NCI-H226 (cell line): ENCODE results near the gene TMEM63C.
"Not testable (repeated sequence)": the region's sequence is repeated elsewhere in the genome, so short reads cannot be mapped to it uniquely, and the experiment has no call there.

Experiments
- DNase-seq: peaks from one replicate; pipeline ENCODE4 v3.0.0-alpha.2; 2015

Gene TMEM63C

GRCh38 chr14:77259025-77259715 lies 77.6 kb downstream of the TMEM63C start:
- no peak for DNase-seq

DNA sequence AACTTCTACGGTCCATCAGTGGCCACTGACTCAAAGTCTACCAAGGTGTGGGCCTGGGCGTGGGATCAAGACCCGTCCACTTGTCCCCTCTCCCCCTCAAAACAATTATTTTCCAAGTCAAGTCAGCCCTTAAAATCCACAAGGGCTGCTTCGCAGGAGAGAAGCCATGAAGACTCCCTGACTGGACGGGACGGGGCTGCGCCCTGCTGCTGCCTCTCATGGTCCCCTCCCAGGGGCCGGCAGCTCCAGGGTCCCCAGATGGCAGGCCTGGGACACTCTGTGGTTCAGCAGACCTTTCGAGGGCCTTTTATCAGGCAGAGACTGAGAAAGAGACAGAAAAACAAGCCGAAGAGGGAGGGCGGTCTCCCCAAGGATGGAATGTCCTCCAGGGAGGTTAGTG lies 78.6 kb downstream of the TMEM63C start:
- no peak for DNase-seq

- no peak for DNase-seq
Measured at GRCh38 chr14:77260631-77261030, 79.0 kb downstream of the TMEM63C start.

DNA sequence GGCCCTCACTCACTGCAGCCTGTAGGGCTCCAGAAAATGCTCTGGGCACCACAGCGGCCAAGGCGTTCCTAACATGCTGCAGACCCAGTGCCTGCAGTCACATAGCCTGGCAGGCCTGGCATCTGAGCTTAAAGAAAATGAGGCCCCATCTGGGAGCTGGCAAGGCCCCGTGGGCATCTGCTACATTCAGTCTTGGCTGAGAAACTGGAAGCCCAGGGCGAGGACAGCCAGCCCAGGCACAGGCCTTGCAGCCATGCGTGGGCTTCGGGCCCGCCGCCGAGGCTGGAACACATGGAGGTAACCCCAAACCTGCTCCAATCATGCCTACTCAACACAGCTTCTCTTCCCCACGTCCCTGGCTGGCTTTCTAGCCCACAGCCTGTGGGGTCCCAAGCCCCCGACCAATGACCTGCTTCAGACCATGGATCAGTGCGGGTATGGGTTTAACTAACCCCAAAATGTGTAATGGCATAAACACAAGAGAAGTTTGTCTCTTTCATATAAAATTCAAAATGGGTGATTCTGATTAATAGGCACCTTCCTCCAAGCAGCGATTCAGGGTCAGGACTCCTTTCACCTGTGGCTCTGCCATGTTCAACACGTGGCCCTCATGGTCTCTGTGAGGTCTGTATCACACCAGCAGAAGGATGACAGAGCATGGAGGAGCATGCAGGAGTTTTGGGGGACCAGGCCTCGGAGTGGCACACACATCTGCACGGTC lies 83.0 kb downstream of the TMEM63C start:
- DNase-seq = no peak

- no peak for DNase-seq
Measured at GRCh38 chr14:77265187-77265515, 83.6 kb downstream of the TMEM63C start.

DNA sequence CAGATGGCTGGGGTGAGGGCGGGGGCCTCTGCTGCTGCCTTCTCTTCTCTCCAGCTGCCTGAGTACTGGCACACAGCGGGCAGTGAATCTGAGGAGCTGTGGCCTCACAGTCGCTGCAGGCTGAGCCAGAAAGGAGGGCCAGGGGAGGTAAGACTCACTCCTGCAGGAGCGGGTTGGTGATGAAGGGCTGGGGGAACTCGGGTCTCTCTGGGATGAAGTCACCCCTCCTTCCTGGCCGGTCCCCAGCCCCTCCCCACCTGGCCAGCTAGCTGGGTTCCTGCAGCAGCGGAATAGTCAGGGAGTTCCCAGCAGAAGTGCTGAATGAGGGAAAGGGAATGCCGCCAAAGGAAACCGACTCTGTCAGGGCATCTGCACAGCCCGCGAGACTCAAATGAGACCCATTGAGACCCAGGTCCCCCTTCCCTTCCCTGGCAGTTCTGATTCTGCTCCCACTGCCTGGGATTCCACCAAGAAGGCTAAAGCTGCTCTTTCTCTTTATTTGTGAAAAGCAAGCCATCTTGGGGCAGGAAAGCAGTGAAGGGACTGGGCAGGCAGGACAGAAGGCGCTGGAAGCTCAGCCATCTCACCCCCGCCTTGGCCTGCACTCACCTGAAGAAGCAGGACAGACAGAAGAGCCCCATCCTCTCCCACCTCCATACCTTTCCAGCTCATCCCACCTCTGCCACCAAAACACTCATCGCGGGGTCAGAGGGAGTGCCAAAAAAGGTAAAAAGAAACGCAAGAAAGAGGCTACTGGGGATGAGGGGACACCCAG lies 84.2 kb downstream of the TMEM63C start:
- DNase-seq = no peak

- no peak for DNase-seq
Measured at GRCh38 chr14:77266336-77266735, 84.7 kb downstream of the TMEM63C start.

GRCh38 chr14:77267937-77268699 lies 86.5 kb downstream of the TMEM63C start:
- DNase-seq = no peak

DNA sequence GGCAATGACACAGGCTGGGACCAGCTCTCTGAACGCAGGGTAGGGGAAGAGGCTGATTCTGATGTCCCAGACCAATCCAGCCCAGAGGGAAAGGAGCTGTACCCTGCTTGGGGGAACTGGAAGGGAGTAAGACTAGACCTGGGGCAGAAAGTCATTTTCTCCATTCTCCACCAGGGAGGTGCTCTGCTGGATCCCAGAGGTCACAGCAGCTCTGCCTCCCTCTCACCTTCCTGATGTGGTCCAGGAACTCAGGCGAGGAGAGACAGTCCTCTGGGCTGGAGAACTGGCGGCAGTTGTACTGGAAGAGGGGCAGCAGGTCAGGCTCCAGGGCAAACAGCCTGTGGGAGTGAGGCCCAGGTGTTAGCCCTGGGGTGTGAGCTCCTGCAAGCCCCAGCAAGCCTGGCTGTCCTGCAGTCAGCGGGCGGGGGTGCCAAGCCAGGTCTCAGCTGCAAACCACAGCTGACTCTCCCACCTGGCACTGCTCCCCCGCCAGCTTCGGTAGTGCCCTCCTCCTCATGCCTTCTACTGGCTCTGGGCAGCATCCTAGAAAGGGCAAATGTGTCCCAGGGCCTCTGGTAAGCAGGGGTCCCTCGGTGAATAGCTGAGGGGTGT lies 87.5 kb downstream of the TMEM63C start:
- no peak for DNase-seq

GRCh38 chr14:77270361-77271112 lies 88.9 kb downstream of the TMEM63C start:
- no peak for DNase-seq

DNA sequence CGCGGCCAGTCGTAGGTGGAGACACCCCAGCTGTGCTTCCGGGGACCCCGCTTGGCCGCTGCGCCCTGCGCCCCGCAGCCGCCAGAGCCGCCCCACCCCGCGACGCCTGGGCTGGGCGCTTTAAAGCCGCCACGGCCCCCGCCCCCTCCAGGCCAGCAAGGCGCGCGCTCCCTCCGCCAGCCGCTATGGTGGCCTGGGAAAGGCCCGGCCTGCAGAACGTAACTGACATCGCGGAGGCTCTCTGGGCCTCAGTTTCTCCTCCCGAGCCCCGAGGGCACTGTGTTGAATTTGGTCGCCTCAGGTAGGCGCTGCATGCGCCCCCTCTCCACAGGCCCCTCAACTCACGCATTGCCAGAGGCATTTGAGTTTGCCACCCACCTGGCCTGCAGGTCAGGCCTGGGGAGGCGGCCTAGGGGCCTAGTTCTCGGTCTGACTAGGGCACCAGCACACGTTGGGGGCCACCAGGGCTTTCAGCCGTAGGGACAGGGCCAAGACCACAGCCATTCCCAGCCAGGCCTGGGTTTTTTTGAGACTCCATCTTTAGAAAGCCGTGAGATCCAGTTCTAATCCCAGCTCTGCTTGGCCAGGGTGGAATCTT lies 89.6 kb downstream of the TMEM63C start, which contains the start of gene NGB:
Gene NGB, minus strand, starts transcription at position 94 of the 598 bp plus-strand sequence. CDS start 269 bp downstream, outside the sequence.
- DNase-seq = no peak

DNA sequence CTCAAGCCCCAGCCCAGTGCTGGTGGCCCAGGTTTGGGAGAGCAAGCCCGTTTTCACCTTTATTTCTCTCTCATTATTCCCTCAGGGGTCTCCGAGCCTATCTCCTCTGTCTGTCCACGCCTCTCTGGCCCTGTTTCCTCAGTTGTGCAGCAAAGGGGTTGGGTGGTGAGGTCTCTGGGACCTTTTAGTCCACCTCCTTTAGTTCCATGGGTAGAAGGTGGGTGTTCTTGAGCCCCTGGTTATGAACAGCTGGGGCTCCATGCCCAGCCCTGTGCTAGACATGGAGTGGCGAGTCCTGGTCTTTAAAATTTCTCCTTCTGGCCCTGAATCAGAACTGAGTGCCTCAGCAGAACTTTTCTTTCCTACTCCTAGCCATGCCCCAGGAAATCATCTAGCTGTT lies 90.7 kb downstream of the TMEM63C start:
- DNase-seq = no peak

DNA sequence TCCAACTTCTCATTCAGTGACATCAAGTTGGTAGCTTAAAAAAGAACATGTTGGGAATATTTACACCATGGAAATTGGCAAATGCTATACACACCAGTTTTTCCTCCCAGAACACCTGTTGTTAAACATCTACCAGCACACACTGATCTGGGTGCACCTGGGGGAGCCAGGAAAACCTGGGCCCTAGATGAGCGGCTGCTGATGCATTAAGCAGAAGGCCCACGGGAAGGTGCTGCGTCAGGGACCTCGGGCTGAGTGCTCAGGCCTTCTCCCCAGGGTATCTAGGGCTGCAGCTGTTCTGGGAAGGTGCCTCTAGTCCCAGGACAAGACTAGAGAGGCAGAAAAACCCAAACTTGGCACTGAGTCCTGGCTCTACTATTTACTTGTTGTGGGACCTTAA lies 92.2 kb downstream of the TMEM63C start:
- no peak for DNase-seq

- no peak for DNase-seq
Measured at GRCh38 chr14:77275041-77275580, 93.5 kb downstream of the TMEM63C start.

DNA sequence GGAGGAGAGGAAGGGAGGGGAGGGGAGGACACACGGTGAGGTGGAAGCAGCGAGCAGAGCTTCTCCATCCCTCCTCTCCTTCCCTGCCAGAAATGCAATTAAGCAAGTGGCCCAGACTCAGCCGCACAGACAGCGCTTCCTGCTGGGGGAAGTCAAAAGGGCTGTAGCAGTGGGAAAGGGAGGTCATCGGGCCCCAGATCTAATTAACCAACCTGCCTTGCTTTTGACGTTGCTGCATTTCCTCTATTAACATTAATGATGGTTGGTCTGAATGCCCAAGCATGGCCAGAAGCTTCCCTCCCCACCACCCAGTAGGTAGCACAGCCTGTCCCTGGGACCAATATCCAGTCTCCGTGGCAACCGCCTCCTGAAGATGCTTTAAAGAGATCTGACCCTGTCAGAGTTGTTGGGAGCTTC lies 94.0 kb downstream of the TMEM63C start:
- DNase-seq = no peak

- DNase-seq = no peak
Measured at GRCh38 chr14:77276295-77276935, 94.8 kb downstream of the TMEM63C start.

- no peak for DNase-seq
Measured at GRCh38 chr14:77276959-77277358, 95.4 kb downstream of the TMEM63C start.

DNA sequence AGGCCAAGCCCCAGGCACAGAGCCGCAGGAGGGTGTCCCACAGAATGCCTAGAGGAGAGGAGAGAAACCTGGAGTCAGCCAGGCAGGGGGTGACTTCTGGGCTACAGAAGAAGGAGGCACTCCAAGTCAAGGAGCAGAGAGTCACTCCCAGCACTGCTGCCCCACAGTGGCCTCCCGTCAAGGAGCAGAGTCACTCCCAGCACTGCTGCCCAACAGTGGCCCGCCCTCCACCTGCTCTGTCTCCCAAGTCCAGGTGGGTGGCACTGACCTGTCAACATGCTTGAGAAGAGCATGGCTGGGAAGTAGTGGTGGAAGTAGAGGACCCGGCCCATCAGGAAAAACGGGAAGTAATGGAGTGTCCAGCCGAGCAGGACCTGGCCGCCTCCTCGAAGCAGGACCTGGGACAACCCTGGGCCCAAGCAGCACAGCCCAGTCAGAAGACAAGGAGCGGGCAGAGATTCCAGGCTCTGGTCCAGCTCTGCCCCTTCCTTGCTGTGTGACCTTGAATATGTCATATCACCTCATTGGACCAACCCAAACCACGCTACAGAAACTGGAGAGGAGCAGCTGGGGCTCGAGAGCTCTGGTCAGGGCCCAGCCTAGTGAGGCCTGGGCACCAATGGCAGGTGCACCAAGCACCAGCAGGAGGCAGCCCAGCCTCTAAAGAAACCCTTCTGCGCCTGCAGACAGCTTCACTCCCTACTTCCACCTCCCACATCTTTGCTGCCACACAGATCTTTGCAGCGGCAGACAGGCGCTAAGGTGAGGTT lies 97.0 kb downstream of the TMEM63C start:
- no peak for DNase-seq

DNA sequence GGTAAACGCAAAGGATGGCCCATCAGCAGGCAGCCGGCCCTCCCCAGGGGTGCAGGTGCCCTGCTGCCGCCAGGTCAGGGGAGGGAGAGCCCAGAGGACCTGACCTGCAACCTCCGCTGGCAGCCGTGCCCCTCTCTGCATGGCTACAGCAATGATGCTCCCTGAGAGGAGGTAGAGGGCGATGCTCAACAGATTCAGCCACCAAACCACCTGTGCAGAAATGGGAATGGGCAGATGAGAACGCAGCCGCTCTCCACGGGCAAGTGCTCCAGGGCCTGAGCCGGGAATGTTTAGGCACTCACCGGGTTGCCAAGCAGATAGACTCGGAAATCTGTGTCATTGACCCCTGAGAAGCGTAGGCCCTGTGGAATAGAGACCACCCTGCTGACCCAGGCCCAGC lies 98.1 kb downstream of the TMEM63C start:
- no peak for DNase-seq

DNA sequence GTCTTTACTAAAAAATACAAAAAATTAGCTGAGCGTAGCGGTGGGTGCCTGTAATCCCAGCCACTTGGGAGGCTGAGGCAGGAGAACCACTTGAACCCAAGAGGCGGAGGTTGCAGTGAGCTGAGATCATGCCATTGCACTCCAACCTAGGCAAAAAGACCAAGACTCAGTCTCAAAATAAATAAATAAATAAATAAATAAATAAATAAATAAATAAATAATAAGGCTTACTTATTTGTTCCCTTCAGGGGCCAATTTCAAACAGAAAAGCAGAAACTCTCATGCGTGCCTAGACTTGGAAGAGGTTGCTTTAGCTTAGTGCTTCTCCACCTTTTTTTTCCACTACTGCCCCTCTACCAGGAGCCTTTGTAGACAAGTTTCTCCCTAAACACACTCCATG lies 99.3 kb downstream of the TMEM63C start:
- DNase-seq = not testable (repeated sequence)
